Neural cell (in vitro differentiated cells): ENCODE data around the gene LRRK2. TPM values are rescaled to one million over a fixed set of nuclear protein-coding genes. Genes with fewer than 3 reads are reported as not detected.

ENCODE experiments used
- H2AFZ ChIP-seq: fragments of 200-600, 300-800 bp; sonication (generic), shearing (Covaris generic); 2 replicates; pipeline ENCODE4 v1.6.0; 2014; ENCODE audit warnings: low read depth, mild to moderate bottlenecking, antibody characterized with exemption, low read length, moderate library complexity
- H3F3A ChIP-seq: fragments of 200-600 bp; shearing (Covaris generic); 2 replicates; pipeline ENCODE4 v1.6.1; 2016; ENCODE audit warnings: mild to moderate bottlenecking, moderate library complexity, mixed read lengths, antibody characterized with exemption, low read length; ENCODE audit not compliant: insufficient read depth, poor library complexity, severe bottlenecking
- H3K27ac ChIP-seq: fragments of 200-600, 300-800 bp; sonication (generic), shearing (Covaris generic); 2 replicates; pipeline ENCODE4 v1.5.1; 2014; ENCODE audit warnings: mild to moderate bottlenecking, low read length, moderate library complexity
- H3K27me3 ChIP-seq: fragments of 300-800, 200-600 bp; sonication (generic), shearing (Covaris generic); 2 replicates; pipeline ENCODE4 v1.6.0; 2014; ENCODE audit warnings: mild to moderate bottlenecking, low read depth, low read length, moderate library complexity; ENCODE audit not compliant: insufficient read depth
- H3K36me3 ChIP-seq: fragments of 300-800, 200-600 bp; sonication (generic), shearing (Covaris generic); 2 replicates; pipeline ENCODE4 v1.5.1; 2014; ENCODE audit warnings: mild to moderate bottlenecking, antibody characterized with exemption, low read length, moderate library complexity; ENCODE audit not compliant: insufficient read depth
- H3K4me2 ChIP-seq: fragments of 300-800, 200-600 bp; sonication (generic), shearing (Covaris generic); 2 replicates; pipeline ENCODE4 v1.6.0; 2014; ENCODE audit warnings: mild to moderate bottlenecking, low read length
- H3K4me3 ChIP-seq: fragments of 300-800, 200-600 bp; sonication (generic), shearing (Covaris generic); 2 replicates; pipeline ENCODE4 v1.5.1; 2014; ENCODE audit warnings: mild to moderate bottlenecking, low read length, moderate library complexity
- H3K79me2 ChIP-seq: fragments of 200-600 bp; shearing (Covaris generic); replicated peaks from 2 replicates; pipeline ENCODE4 v1.6.0; 2014; ENCODE audit warnings: mild to moderate bottlenecking, low read length, moderate library complexity; ENCODE audit not compliant: insufficient read depth
- H3K9ac ChIP-seq: fragments of 300-800, 200-600 bp; sonication (generic), shearing (Covaris generic); 2 replicates; pipeline ENCODE4 v1.6.1; 2016; ENCODE audit warnings: mild to moderate bottlenecking, low read length, mixed read lengths
- H3K9me2 ChIP-seq: fragments of 200-600 bp; shearing (Covaris generic); 2 replicates; pipeline ENCODE4 v1.6.1; 2016; ENCODE audit warnings: mild to moderate bottlenecking, low read length, mixed read lengths; ENCODE audit not compliant: insufficient read depth
- H3K9me3 ChIP-seq: fragments of 200-600, 300-800 bp; sonication (generic), shearing (Covaris generic); 2 replicates; pipeline ENCODE4 v1.6.1; 2016; ENCODE audit warnings: mild to moderate bottlenecking, mixed run types, low read length, moderate library complexity, mixed read lengths
- H4K20me1 ChIP-seq: fragments of 200-600 bp; shearing (Covaris generic); 2 replicates; pipeline ENCODE4 v1.6.1; 2016; ENCODE audit warnings: mild to moderate bottlenecking, mixed run types; ENCODE audit not compliant: insufficient read depth
- CTCF ChIP-seq: fragments of 450-650 bp; IDR thresholded peaks from 2 replicates; pipeline ENCODE4 v1.5.1; 2014; ENCODE audit warnings: antibody characterized with exemption, mild to moderate bottlenecking, moderate library complexity; ENCODE audit not compliant: poor library complexity, severe bottlenecking
- EP300 ChIP-seq: fragments of 450-650 bp; conservative IDR thresholded peaks from 2 replicates; pipeline ENCODE4 v1.6.1; 2014; ENCODE audit warnings: antibody characterized with exemption, mild to moderate bottlenecking, moderate library complexity; ENCODE audit not compliant: poor library complexity, severe bottlenecking
- EZH2 ChIP-seq: fragments of 200-600, 300-800 bp; shearing (Covaris generic), sonication (generic); IDR thresholded peaks from 2 replicates; pipeline ENCODE4 v1.6.1; 2014; ENCODE audit warnings: antibody characterized with exemption, low read length, borderline replicate concordance, mild to moderate bottlenecking; ENCODE audit not compliant: insufficient read depth, poor library complexity, severe bottlenecking
- MXI1 ChIP-seq: fragments of 450-650 bp; conservative IDR thresholded peaks from 2 replicates; pipeline ENCODE4 v1.6.1; 2014; ENCODE audit warnings: antibody characterized with exemption, mild to moderate bottlenecking; ENCODE audit not compliant: poor library complexity, severe bottlenecking
- POLR2AphosphoS5 ChIP-seq: IDR thresholded peaks from 2 replicates; pipeline ENCODE4 v1.6.1; 2012
- RAD21 ChIP-seq: fragments of 450-650 bp; conservative IDR thresholded peaks from 2 replicates; pipeline ENCODE4 v1.6.1; 2014; ENCODE audit warnings: antibody characterized with exemption, mild to moderate bottlenecking, moderate library complexity
- REST ChIP-seq: IDR thresholded peaks from 2 replicates; pipeline ENCODE4 v1.6.1; 2012; ENCODE audit warnings: borderline replicate concordance
- SMC3 ChIP-seq: fragments of 450-650 bp; conservative IDR thresholded peaks from 2 replicates; pipeline ENCODE4 v1.6.1; 2014; ENCODE audit warnings: antibody characterized with exemption, mild to moderate bottlenecking, moderate library complexity; ENCODE audit not compliant: poor library complexity
- TAF1 ChIP-seq: IDR thresholded peaks from 2 replicates; pipeline ENCODE4 v1.6.1; 2012; ENCODE audit warnings: low read depth
- polyA plus RNA-seq: library from polyadenylated mRNA; depleted of rRNA; stranded (reverse); fragments of >200 nt; gene quantifications from 2 replicates; pipeline ENCODE4 v1.2.3, GENCODE V29; 2014

The LRRK2 gene
- polyA plus RNA-seq, 1 donor from 2014 or later = 0.54 TPM

- H3K27me3 ChIP-seq = no peaks in the 10 kb centered on the region
- H3K27ac ChIP-seq = no peak overlapping the region
- H3K79me2 ChIP-seq = no peaks in the 10 kb centered on the region
- TF ChIP-seq RAD21 (no peak), TAF1 (no peak), POLR2AphosphoS5 (no peak), REST (no peak), EP300 (no peak), SMC3 (no peak), CTCF (no peak), MXI1 (no peak)
- H3K4me2 ChIP-seq = no peak overlapping the region
- no peak overlapping the region for H3K9ac ChIP-seq
- H3K4me3 ChIP-seq = no peak overlapping the region
- no peaks in the 10 kb centered on the region for H3K9me3 ChIP-seq
- no peak overlapping the region for H2AFZ ChIP-seq
- no peaks in the 10 kb centered on the region for H3F3A ChIP-seq
- no peaks in the 10 kb centered on the region for H3K36me3 ChIP-seq
- no peaks in the 10 kb centered on the region for H4K20me1 ChIP-seq
- no peaks in the 10 kb centered on the region for H3K9me2 ChIP-seq
Measured at GRCh38 chr12:40202095-40203059, 22.4 kb upstream of the LRRK2 start.

GRCh38 chr12:40203060-40203430 lies 21.8 kb upstream of the LRRK2 start:
- no peak overlapping the region for H3K9ac ChIP-seq
- no peaks in the 10 kb centered on the region for H3F3A ChIP-seq
- no peak overlapping the region for H3K27ac ChIP-seq
- no peak overlapping the region for H3K4me2 ChIP-seq
- no peaks in the 10 kb centered on the region for H3K9me2 ChIP-seq
- no peaks in the 10 kb centered on the region for H3K79me2 ChIP-seq
- TF ChIP-seq TAF1 (no peak), SMC3 (no peak), MXI1 (no peak), REST (no peak), POLR2AphosphoS5 (no peak), EZH2 (no peak), RAD21 (no peak), EP300 (no peak), CTCF (no peak)
- H3K9me3 ChIP-seq = no peaks in the 10 kb centered on the region
- H2AFZ ChIP-seq = no peak overlapping the region
- H3K27me3 ChIP-seq = no peaks in the 10 kb centered on the region
- H4K20me1 ChIP-seq = no peaks in the 10 kb centered on the region
- H3K4me3 ChIP-seq = no peak overlapping the region
- no peaks in the 10 kb centered on the region for H3K36me3 ChIP-seq
